ENCODE data around the gene ATP8A2. TPM values are rescaled to one million over a fixed set of nuclear protein-coding genes. Genes with fewer than 3 reads are reported as not detected.

Gene ATP8A2
- total RNA-seq, 2 donors from 2014 or later = 1.6 to 2.9 TPM

GRCh38 chr13:25881136-25881926 is 509.6 kb downstream of the ATP8A2 start:
- no peak overlapping the region for H3K27ac ChIP-seq (ENCODE audit: low read depth, low read length)
- Mint-ChIP-seq H3K9me3 (no peaks in the 10 kb centered on the region), H3K4me3 (no peak overlapping the region), H3K4me1 (peaks cover 69% of the 10 kb centered on the region), H3K27me3 (ENCODE audit: insufficient read depth) (no peaks in the 10 kb centered on the region), H3K27ac (peak overlapping the region; percentile 3), H3K36me3 (ENCODE audit: low read depth) (no peaks in the 10 kb centered on the region)
- H3K9me3 ChIP-seq (ENCODE audit: control insufficient read depth, low read length) = no peaks in the 10 kb centered on the region
- no peak for DNase-seq
- H3K4me1 ChIP-seq (ENCODE audit: control insufficient read depth, insufficient read depth, low read length) = peaks cover 25% of the 10 kb centered on the region
- TF ChIP-seq CTCF (conservative IDR thresholded peaks at IDR 0.05) = no peak
- no peak overlapping the region for H3K4me3 ChIP-seq (ENCODE audit: low read length)
- no peak overlapping the region for H3K9ac ChIP-seq (ENCODE audit: extremely low read depth, low read length, poor library complexity, severe bottlenecking)
- H3K27me3 ChIP-seq (ENCODE audit: control insufficient read depth, insufficient read depth, low read length, poor library complexity, severe bottlenecking) = no peaks in the 10 kb centered on the region
- H3K36me3 ChIP-seq (ENCODE audit: control insufficient read depth, insufficient read depth, low read length) = no peaks in the 10 kb centered on the region
- WGBS, 2 experiments (ENCODE audit: insufficient coverage in 1 of 2, insufficient read length in 1 of 2) = 81 to 89% methylated on average over 3 of the region's 3 CpGs

GRCh38 chr13:25881971-25882451 is 510.2 kb downstream of the ATP8A2 start:
- WGBS, 2 experiments (ENCODE audit: insufficient coverage in 1 of 2, insufficient read length in 1 of 2) = 70% methylated on average over 12 of the region's 12 CpGs
- Mint-ChIP-seq H3K27me3 (ENCODE audit: insufficient read depth) (no peaks in the 10 kb centered on the region), H3K27ac (peak overlapping the region; percentile 3), H3K36me3 (ENCODE audit: low read depth) (no peaks in the 10 kb centered on the region), H3K4me1 (peaks cover 74% of the 10 kb centered on the region), H3K4me3 (no peak overlapping the region), H3K9me3 (no peaks in the 10 kb centered on the region)
- TF ChIP-seq CTCF (conservative IDR thresholded peaks at IDR 0.05) = no peak
- no peaks in the 10 kb centered on the region for H3K36me3 ChIP-seq (ENCODE audit: control insufficient read depth, insufficient read depth, low read length)
- no peaks in the 10 kb centered on the region for H3K27me3 ChIP-seq (ENCODE audit: control insufficient read depth, insufficient read depth, low read length, poor library complexity, severe bottlenecking)
- DNase-seq = peak; percentile 74
- H3K4me3 ChIP-seq (ENCODE audit: low read length) = no peak overlapping the region
- H3K27ac ChIP-seq (ENCODE audit: low read depth, low read length) = no peak overlapping the region
- H3K9me3 ChIP-seq (ENCODE audit: control insufficient read depth, low read length) = no peaks in the 10 kb centered on the region
- H3K4me1 ChIP-seq (ENCODE audit: control insufficient read depth, insufficient read depth, low read length) = peaks cover 25% of the 10 kb centered on the region
- H3K9ac ChIP-seq (ENCODE audit: extremely low read depth, low read length, poor library complexity, severe bottlenecking) = no peak overlapping the region

- Mint-ChIP-seq H3K4me1 (peaks cover 69% of the 10 kb centered on the region), H3K9me3 (no peaks in the 10 kb centered on the region), H3K27me3 (ENCODE audit: insufficient read depth) (no peaks in the 10 kb centered on the region), H3K4me3 (no peak overlapping the region), H3K36me3 (ENCODE audit: low read depth) (no peaks in the 10 kb centered on the region), H3K27ac (peak overlapping the region; percentile 3)
- H3K36me3 ChIP-seq (ENCODE audit: control insufficient read depth, insufficient read depth, low read length) = no peaks in the 10 kb centered on the region
- H3K27ac ChIP-seq (ENCODE audit: low read depth, low read length) = no peak overlapping the region
- no peaks in the 10 kb centered on the region for H3K27me3 ChIP-seq (ENCODE audit: control insufficient read depth, insufficient read depth, low read length, poor library complexity, severe bottlenecking)
- 91 to 93% methylated on average over 3 to 8 of the region's 8 CpGs for WGBS, 2 experiments (ENCODE audit: insufficient coverage in 1 of 2, insufficient read length in 1 of 2)
- H3K4me1 ChIP-seq (ENCODE audit: control insufficient read depth, insufficient read depth, low read length) = peaks cover 24% of the 10 kb centered on the region
- peak; percentile 59 for DNase-seq
- H3K9me3 ChIP-seq (ENCODE audit: control insufficient read depth, low read length) = no peaks in the 10 kb centered on the region
- H3K9ac ChIP-seq (ENCODE audit: extremely low read depth, low read length, poor library complexity, severe bottlenecking) = no peak overlapping the region
- no peak overlapping the region for H3K4me3 ChIP-seq (ENCODE audit: low read length)
- TF ChIP-seq CTCF (conservative IDR thresholded peaks at IDR 0.05) = no peak
Observed at GRCh38 chr13:25882466-25883357, 510.9 kb downstream of the ATP8A2 start.

Data from endodermal cell (in vitro differentiated cells).